NCI-H2107 treated with DMSO at 0.1 percent for 48 hours (cell line): ENCODE data around the gene SERPINB10.
A peak's percentile ranks its signal among the peaks of the same experiment; 100 is the strongest.
"Not testable (repeated sequence)": the region's sequence is repeated elsewhere in the genome, so short reads cannot be mapped to it uniquely, and the experiment has no call there.

Experiments used
- DNase-seq: peaks from one replicate; lab custom pipeline; 2025; ENCODE audit not compliant: unreplicated experiment; lab: John Stamatoyannopoulos, UW

Gene SERPINB10

GRCh38 chr18:63940543-63941050, 32.8 kb downstream of the SERPINB10 start:
- DNase-seq: not testable (repeated sequence)

- DNase-seq: no peak
Measured at GRCh38 chr18:63947051-63947790, 39.5 kb downstream of the SERPINB10 start.

GRCh38 chr18:63949068-63949737, 41.4 kb downstream of the SERPINB10 start, which contains the start of gene HMSD:
HMSD (plus strand) TSS chr18:63949301; CDS start chr18:63953456, 4,155 bp downstream.
- DNase-seq: peak; percentile 69

GRCh38 chr18:63951302-63951705, 43.5 kb downstream of the SERPINB10 start:
- no peak for DNase-seq

GRCh38 chr18:63953811-63954210, 46.1 kb downstream of the SERPINB10 start:
- no peak for DNase-seq

GRCh38 chr18:63956755-63957154, 49.0 kb downstream of the SERPINB10 start:
- DNase-seq: no peak

- DNase-seq: no peak
Measured at GRCh38 chr18:63960891-63961290, 53.1 kb downstream of the SERPINB10 start.

GRCh38 chr18:63961435-63961980, 53.8 kb downstream of the SERPINB10 start:
- no peak for DNase-seq

- DNase-seq: no peak
Measured at GRCh38 chr18:63962137-63962536, 54.4 kb downstream of the SERPINB10 start.

- DNase-seq: peak; percentile 71
Measured at GRCh38 chr18:63963615-63964256, 56.0 kb downstream of the SERPINB10 start.

- DNase-seq: no peak
Measured at GRCh38 chr18:63964908-63965307, 57.1 kb downstream of the SERPINB10 start.

GRCh38 chr18:63965716-63966330, 58.1 kb downstream of the SERPINB10 start:
- no peak for DNase-seq

GRCh38 chr18:63969942-63970808, 62.4 kb downstream of the SERPINB10 start, which contains the start of gene SERPINB8:
SERPINB8 (plus strand) TSS chr18:63970081; CDS start chr18:63978309, 8,228 bp downstream.
- DNase-seq: peak; percentile 90

- no peak for DNase-seq
Measured at GRCh38 chr18:63970809-63971205, 63.0 kb downstream of the SERPINB10 start.

- no peak for DNase-seq
Measured at GRCh38 chr18:63971320-63972001, 63.7 kb downstream of the SERPINB10 start.

- no peak for DNase-seq
Measured at GRCh38 chr18:63972002-63972376, 64.2 kb downstream of the SERPINB10 start.

- DNase-seq: no peak
Measured at GRCh38 chr18:63974991-63975390, 67.2 kb downstream of the SERPINB10 start.

- no peak for DNase-seq
Measured at GRCh38 chr18:63975628-63976027, 67.9 kb downstream of the SERPINB10 start.

- no peak for DNase-seq
Measured at GRCh38 chr18:63977040-63977439, 69.3 kb downstream of the SERPINB10 start.
